GM12874 (cell line): ENCODE measurements around the gene HOXA10.
A peak's percentile ranks its signal among the peaks of the same experiment; 100 is the strongest.

Source experiments
- CTCF ChIP-seq: IDR thresholded peaks from 2 replicates; pipeline ENCODE4 v1.5.1; 2011; ENCODE audit warnings: low read depth, mild to moderate bottlenecking, control low read depth, low read length, moderate library complexity; ENCODE audit not compliant: insufficient read depth

The HOXA10 gene

GRCh38 chr7:27213433-27214238 is 39.5 kb upstream of the HOXA10 start:
- no peak for TF ChIP-seq CTCF

GRCh38 chr7:27212497-27213432 is 38.6 kb upstream of the HOXA10 start:
- no peak for TF ChIP-seq CTCF

GRCh38 chr7:27211764-27212204 is 37.7 kb upstream of the HOXA10 start:
- TF ChIP-seq CTCF = no peak

GRCh38 chr7:27211084-27211446 is 36.9 kb upstream of the HOXA10 start:
- no peak for TF ChIP-seq CTCF

- TF ChIP-seq CTCF = peak; percentile 79
Observed at GRCh38 chr7:27210441-27211083, 36.4 kb upstream of the HOXA10 start.

- no peak for TF ChIP-seq CTCF
Observed at GRCh38 chr7:27209933-27210440, 35.9 kb upstream of the HOXA10 start.

- TF ChIP-seq CTCF = no peak
Observed at GRCh38 chr7:27208998-27209397, 34.9 kb upstream of the HOXA10 start.
